ENCODE measurements around the gene KCNB1. TPM values are rescaled to one million over a fixed set of nuclear protein-coding genes. Genes with fewer than 3 reads are reported as not detected.

KCNB1 gene
- total RNA-seq, 1 donor from 2014 or later, result not detected

- Histone ChIP-seq H3K4me3 (ENCODE audit: low read depth, low read length) (no peak overlapping the region), H3K36me3 (ENCODE audit: control insufficient read depth, insufficient read depth, low read length) (no peaks in the 10 kb centered on the region), H3K27me3 (ENCODE audit: control insufficient read depth, insufficient read depth, low read length) (peaks cover 6% of the 10 kb centered on the region)
- no peak for TF ChIP-seq CTCF (IDR thresholded peaks at IDR 0.05; ENCODE audit: insufficient read depth, low read length, severe bottlenecking)
- DNase-seq (ENCODE audit: low read depth), result no peak
- no peak for FAIRE-seq
Measured at GRCh38 chr20:49468412-49468811, 14.1 kb downstream of the KCNB1 start.

GRCh38 chr20:49466114-49466912, 16.2 kb downstream of the KCNB1 start:
- no peak for TF ChIP-seq CTCF (IDR thresholded peaks at IDR 0.05; ENCODE audit: insufficient read depth, low read length, severe bottlenecking)
- FAIRE-seq, result no peak

GRCh38 chr20:49464556-49464955, 17.9 kb downstream of the KCNB1 start:
- H3K4me3 ChIP-seq (ENCODE audit: low read depth, low read length), result no peak overlapping the region
- DNase-seq (ENCODE audit: low read depth) (no peak), FAIRE-seq (no peak)
- TF ChIP-seq CTCF (IDR thresholded peaks at IDR 0.05; ENCODE audit: insufficient read depth, low read length, severe bottlenecking), result no peak
- H3K36me3 ChIP-seq (ENCODE audit: control insufficient read depth, insufficient read depth, low read length), result no peaks in the 10 kb centered on the region
- peaks cover 2% of the 10 kb centered on the region for H3K27me3 ChIP-seq (ENCODE audit: control insufficient read depth, insufficient read depth, low read length)

More at GRCh38 chr20:49466114-49466912, 16.2 kb downstream of the KCNB1 start:
- Histone ChIP-seq H3K27me3 (ENCODE audit: control insufficient read depth, insufficient read depth, low read length) (peaks cover 6% of the 10 kb centered on the region), H3K36me3 (ENCODE audit: control insufficient read depth, insufficient read depth, low read length) (no peaks in the 10 kb centered on the region), H3K4me3 (ENCODE audit: low read depth, low read length) (no peak overlapping the region)
- no peak for DNase-seq (ENCODE audit: low read depth)

- Histone ChIP-seq H3K36me3 (ENCODE audit: control insufficient read depth, insufficient read depth, low read length) (no peaks in the 10 kb centered on the region), H3K27me3 (ENCODE audit: control insufficient read depth, insufficient read depth, low read length) (peaks cover 4% of the 10 kb centered on the region)
- DNase-seq (ENCODE audit: low read depth), result no peak
Measured at GRCh38 chr20:49462626-49463025, 19.8 kb downstream of the KCNB1 start.

GRCh38 chr20:49461894-49462620, 20.4 kb downstream of the KCNB1 start:
- no peak for DNase-seq (ENCODE audit: low read depth)
- no peaks in the 10 kb centered on the region for H3K36me3 ChIP-seq (ENCODE audit: control insufficient read depth, insufficient read depth, low read length)
- peaks cover 3% of the 10 kb centered on the region for H3K27me3 ChIP-seq (ENCODE audit: control insufficient read depth, insufficient read depth, low read length)
- TF ChIP-seq CTCF (IDR thresholded peaks at IDR 0.05; ENCODE audit: insufficient read depth, low read length, severe bottlenecking), result no peak
- no peak for FAIRE-seq
- H3K4me3 ChIP-seq (ENCODE audit: low read depth, low read length), result no peak overlapping the region

More at GRCh38 chr20:49462626-49463025, 19.8 kb downstream of the KCNB1 start:
- FAIRE-seq, result no peak
- no peak for TF ChIP-seq CTCF (IDR thresholded peaks at IDR 0.05; ENCODE audit: insufficient read depth, low read length, severe bottlenecking)
- no peak overlapping the region for H3K4me3 ChIP-seq (ENCODE audit: low read depth, low read length)

Data from bronchial epithelial cell (primary cell).